Fibroblast of mammary gland (primary cell): ENCODE results near the gene UCHL1.
"Not testable (repeated sequence)": the region's sequence is repeated elsewhere in the genome, so short reads cannot be mapped to it uniquely, and the experiment has no call there.

ENCODE experiments used
- DNase-seq: peaks from one replicate; pipeline ENCODE4 v3.0.0-alpha.2; 2010; ENCODE audit warnings: low read depth
- H3K4me3 ChIP-seq: 2 replicates; pipeline ENCODE4 v1.5.1; 2011; ENCODE audit warnings: low read depth, mild to moderate bottlenecking, low read length, moderate library complexity; ENCODE audit not compliant: control insufficient read depth
- CTCF ChIP-seq: conservative IDR thresholded peaks from 2 replicates; pipeline ENCODE4 v1.5.1; 2011; ENCODE audit warnings: low read depth, low read length, inconsistent platforms; ENCODE audit not compliant: control insufficient read depth, insufficient read depth

UCHL1 gene

GRCh38 chr4:41267997-41268396 is 11.3 kb downstream of the UCHL1 start:
- DNase-seq = no peak
- no peak overlapping the region for H3K4me3 ChIP-seq
- no peak for TF ChIP-seq CTCF

GRCh38 chr4:41268721-41269517 is 12.2 kb downstream of the UCHL1 start:
- H3K4me3 ChIP-seq = no peak overlapping the region
- no peak for DNase-seq
- no peak for TF ChIP-seq CTCF

GRCh38 chr4:41269682-41270081 is 13.0 kb downstream of the UCHL1 start:
- no peak overlapping the region for H3K4me3 ChIP-seq
- DNase-seq = no peak
- no peak for TF ChIP-seq CTCF

- not testable (repeated sequence) for H3K4me3 ChIP-seq, DNase-seq
Observed at GRCh38 chr4:41275931-41276330, 19.2 kb downstream of the UCHL1 start.

GRCh38 chr4:41280010-41280409 is 23.3 kb downstream of the UCHL1 start:
- TF ChIP-seq CTCF = no peak
- H3K4me3 ChIP-seq = no peak overlapping the region
- peak; percentile 34 for DNase-seq

GRCh38 chr4:41281038-41281634 is 24.4 kb downstream of the UCHL1 start:
- peak; percentile 91 for TF ChIP-seq CTCF
- DNase-seq = peak; percentile 79

GRCh38 chr4:41282366-41282765 is 25.6 kb downstream of the UCHL1 start:
- H3K4me3 ChIP-seq = no peak overlapping the region
- TF ChIP-seq CTCF = no peak
- DNase-seq = no peak

More at GRCh38 chr4:41281038-41281634, 24.4 kb downstream of the UCHL1 start:
- H3K4me3 ChIP-seq = no peak overlapping the region
